Type B pancreatic cell (in vitro differentiated cells): ENCODE data around the gene B3GAT3. TPM values are rescaled to one million over a fixed set of nuclear protein-coding genes. Genes with fewer than 3 reads are reported as not detected.
"Not testable (repeated sequence)": the region's sequence is repeated elsewhere in the genome, so short reads cannot be mapped to it uniquely, and the experiment has no call there.

Experiments
- DNase-seq: peaks from one replicate; pipeline ENCODE4 v3.0.0; 2021; ENCODE audit warnings: mixed read lengths; ENCODE audit not compliant: unreplicated experiment; ENCODE audit errors: extremely low spot score
- H3K27ac Mint-ChIP-seq: 2 replicates; pipeline ENCODE4 v1.8.0; 2021; ENCODE audit warnings: mild to moderate bottlenecking, mixed read lengths
- H3K27me3 Mint-ChIP-seq: 2 replicates; pipeline ENCODE4 v1.8.0; 2021; ENCODE audit warnings: mixed read lengths
- H3K36me3 Mint-ChIP-seq: 2 replicates; pipeline ENCODE4 v1.8.0; 2021; ENCODE audit warnings: mixed read lengths
- H3K4me1 Mint-ChIP-seq: one replicate; pipeline ENCODE4 v1.8.0; 2021; ENCODE audit warnings: mixed read lengths; ENCODE audit not compliant: unreplicated experiment
- H3K4me3 Mint-ChIP-seq: 2 replicates; pipeline ENCODE4 v1.8.0; 2021; ENCODE audit warnings: mild to moderate bottlenecking, mixed read lengths
- H3K9me3 Mint-ChIP-seq: 2 replicates; pipeline ENCODE4 v1.8.0; 2021; ENCODE audit warnings: mixed read lengths
- CTCF ChIP-seq: fragments of 200-600 bp; sonication (generic); conservative IDR thresholded peaks from 2 replicates; pipeline ENCODE4 v1.5.0; 2021; ENCODE audit warnings: antibody characterized with exemption, mild to moderate bottlenecking
- total RNA-seq: library from RNA; stranded (reverse); gene quantifications from 2 replicates; pipeline ENCODE4 v1.2.1, GENCODE V29; 2021; ENCODE audit warnings: low replicate concordance

B3GAT3 gene
- total RNA-seq, 1 donor from 2014 or later = 50.0 TPM

DNA sequence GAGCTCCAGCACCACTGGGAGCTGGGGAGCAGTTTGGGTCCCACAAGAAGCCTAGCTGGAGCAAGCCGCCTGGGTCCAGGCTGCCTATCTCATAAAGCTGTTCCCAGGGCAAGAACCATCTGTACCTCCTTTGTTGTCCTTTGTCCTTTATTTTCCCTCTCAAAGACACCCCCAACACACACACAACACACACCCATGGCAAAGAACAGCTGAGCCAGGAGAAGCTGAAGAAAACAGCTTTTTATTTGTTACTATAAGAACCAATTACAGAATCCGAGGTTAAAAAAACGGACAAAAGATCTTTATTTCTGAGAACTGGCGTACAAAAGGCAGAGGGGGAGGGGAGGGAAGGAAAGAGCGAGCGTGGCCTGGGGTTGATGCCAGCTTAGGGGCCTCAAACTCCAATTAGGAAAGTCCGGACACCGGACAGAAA lies 28.8 kb downstream of the B3GAT3 start:
- Mint-ChIP-seq H3K4me3 (no peak overlapping the region), H3K4me1 (peaks cover 20% of the 10 kb centered on the region), H3K27me3 (no peaks in the 10 kb centered on the region), H3K36me3 (peaks cover 14% of the 10 kb centered on the region), H3K9me3 (no peaks in the 10 kb centered on the region), H3K27ac (no peak overlapping the region)
- DNase-seq = no peak
- no peak for TF ChIP-seq CTCF

DNA sequence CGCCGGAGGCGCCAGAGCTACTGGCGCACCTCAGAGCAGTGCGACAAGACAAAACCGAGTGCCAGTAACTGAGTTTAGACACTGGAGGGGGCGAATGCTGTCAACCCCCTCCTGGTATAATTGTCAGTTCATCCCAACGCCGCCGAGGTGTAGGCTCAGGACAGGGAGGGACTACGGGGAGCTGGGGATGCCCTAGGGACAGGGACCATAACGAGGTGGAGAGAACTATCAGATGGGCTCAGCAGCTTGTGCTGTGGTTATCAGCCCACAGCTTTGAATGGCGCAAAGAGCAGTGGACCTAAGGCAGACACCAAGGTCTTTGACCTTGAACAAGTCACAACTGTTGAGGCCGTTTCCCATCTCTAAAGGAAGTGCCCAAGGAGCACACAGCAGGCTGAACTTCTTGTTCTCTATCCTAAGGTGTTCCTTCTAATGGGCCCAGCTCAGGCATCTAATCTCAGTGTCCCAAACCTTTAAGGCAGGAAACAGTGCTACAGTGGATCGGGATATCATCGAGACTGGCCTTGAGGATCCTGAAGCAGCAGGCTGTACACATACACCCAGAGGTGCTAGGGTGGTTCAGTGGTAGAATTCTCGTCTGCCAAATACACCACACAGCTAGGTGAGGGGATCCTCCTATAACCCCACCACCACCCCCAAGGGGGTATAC lies 29.5 kb downstream of the B3GAT3 start:
- Mint-ChIP-seq H3K9me3 (no peaks in the 10 kb centered on the region), H3K36me3 (peaks cover 8% of the 10 kb centered on the region), H3K4me3 (peak overlapping the region; percentile 96), H3K27me3 (no peaks in the 10 kb centered on the region), H3K4me1 (peaks cover 20% of the 10 kb centered on the region), H3K27ac (peak overlapping the region; percentile 95)
- TF ChIP-seq CTCF = no peak
- no peak for DNase-seq

DNA sequence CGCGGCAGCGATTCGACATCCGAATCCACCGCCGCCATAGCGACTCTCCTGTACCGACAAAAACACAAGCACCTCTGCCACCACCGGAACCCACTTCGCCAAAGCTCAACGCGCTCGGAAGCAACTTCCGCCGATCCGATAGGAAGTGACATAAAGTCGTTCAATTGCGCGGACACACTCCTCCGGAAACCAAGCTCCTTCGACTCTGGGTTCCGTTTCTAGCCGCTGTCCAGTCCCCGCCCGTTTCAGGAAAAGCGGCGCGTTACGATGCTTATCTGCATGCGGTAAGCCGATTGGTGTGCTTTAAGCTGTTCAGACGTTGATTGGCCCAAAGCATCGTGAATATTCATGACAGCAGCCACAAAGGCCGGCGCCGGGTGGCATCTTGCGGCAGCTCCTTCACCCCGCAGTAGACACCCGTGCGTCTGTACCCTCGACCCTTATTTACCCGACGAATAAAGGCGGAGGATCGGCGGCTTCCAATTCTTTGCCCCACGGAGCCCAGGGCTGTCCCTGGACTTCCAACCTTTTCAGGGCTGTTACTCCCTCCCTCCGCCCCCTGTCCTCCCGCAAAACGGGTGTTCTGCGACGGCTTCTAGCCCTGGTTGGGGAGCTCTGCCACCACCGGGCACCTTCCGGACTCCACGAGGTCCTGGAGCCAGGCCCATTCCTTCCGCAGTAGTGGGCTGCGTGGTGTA lies 30.2 kb downstream of the B3GAT3 start, which contains the start of gene TUT1:
Gene TUT1, minus strand, starts transcription at position 76 of the 698 bp plus-strand sequence. Its CDS starts 38 bp downstream, at position 38.
- TF ChIP-seq CTCF = no peak
- no peaks in the 10 kb centered on the region for H3K9me3 Mint-ChIP-seq
- H3K36me3 Mint-ChIP-seq = peaks cover 8% of the 10 kb centered on the region
- peak within 1 kb of the TSS; percentile 96 for H3K4me3 Mint-ChIP-seq
- no peaks in the 10 kb centered on the region for H3K27me3 Mint-ChIP-seq
- H3K27ac Mint-ChIP-seq = peak within 1 kb of the TSS; percentile 95
- peak; percentile 94 for DNase-seq
- H3K4me1 Mint-ChIP-seq = peaks cover 20% of the 10 kb centered on the region

GRCh38 chr11:62588966-62589637 lies 32.7 kb downstream of the B3GAT3 start:
- H3K36me3 Mint-ChIP-seq = peaks cover 6% of the 10 kb centered on the region

GRCh38 chr11:62585356-62585755 lies 36.4 kb downstream of the B3GAT3 start:
- H3K27ac Mint-ChIP-seq, H3K4me1 Mint-ChIP-seq, H3K36me3 Mint-ChIP-seq, H3K4me3 Mint-ChIP-seq, H3K27me3 Mint-ChIP-seq, DNase-seq, H3K9me3 Mint-ChIP-seq: not testable (repeated sequence)

More at GRCh38 chr11:62588966-62589637, 32.7 kb downstream of the B3GAT3 start:
- Mint-ChIP-seq H3K4me1 (peaks cover 20% of the 10 kb centered on the region), H3K4me3 (peak overlapping the region; percentile 96), H3K9me3 (no peaks in the 10 kb centered on the region), H3K27me3 (no peaks in the 10 kb centered on the region), H3K27ac (peak overlapping the region; percentile 29)
- DNase-seq = no peak
- peak; percentile 57 for TF ChIP-seq CTCF

DNA sequence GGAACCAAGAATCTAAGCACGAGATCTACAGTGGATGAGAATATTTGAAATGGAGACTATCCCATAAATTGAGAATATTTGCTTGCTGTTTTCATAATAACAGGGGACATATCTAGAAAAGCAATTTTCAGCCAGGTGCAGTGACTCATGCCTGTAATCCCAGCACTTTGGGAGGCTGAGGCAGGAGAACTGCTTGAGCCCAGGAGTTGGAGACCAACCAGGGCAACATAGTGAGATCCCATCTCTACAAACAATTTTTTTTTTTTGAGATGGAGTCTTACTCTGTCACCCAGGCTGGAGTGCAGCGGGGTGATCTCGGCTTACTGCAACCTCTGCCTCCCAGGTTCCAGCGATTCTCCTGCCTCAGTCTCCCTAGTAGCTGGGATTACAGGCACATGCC lies 40.1 kb downstream of the B3GAT3 start:
- H3K27me3 Mint-ChIP-seq, H3K4me3 Mint-ChIP-seq, H3K4me1 Mint-ChIP-seq, H3K36me3 Mint-ChIP-seq, H3K9me3 Mint-ChIP-seq, DNase-seq, H3K27ac Mint-ChIP-seq: not testable (repeated sequence)
